ENCODE results near the gene CLEC1B.
"Not testable (repeated sequence)": the region's sequence is repeated elsewhere in the genome, so short reads cannot be mapped to it uniquely, and the experiment has no call there.

CLEC1B gene

DNA sequence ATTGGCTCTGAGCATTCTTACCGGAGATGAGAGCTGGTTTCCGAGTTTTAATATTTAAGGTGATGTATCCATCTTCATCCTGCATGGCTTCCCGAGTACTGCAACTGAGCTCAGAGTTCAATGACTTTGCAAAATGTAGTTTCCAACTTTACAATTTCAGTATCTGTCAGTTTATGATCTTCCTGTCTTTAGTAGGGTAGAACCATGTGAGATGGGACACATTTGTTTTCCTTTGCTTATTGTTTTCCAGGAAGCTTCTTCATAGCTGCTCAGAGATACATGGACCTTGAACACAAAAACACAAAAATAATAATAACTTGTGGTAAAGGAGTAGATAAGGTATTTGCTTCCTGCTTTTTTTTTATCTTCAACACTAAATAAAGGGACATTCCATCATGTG, at the start of gene CLEC1B:
TSS of gene CLEC1B (minus strand) at position 106 of the 400 bp plus-strand sequence. CDS start at position 85, 21 bp downstream.
- no peak for DNase-seq

DNA sequence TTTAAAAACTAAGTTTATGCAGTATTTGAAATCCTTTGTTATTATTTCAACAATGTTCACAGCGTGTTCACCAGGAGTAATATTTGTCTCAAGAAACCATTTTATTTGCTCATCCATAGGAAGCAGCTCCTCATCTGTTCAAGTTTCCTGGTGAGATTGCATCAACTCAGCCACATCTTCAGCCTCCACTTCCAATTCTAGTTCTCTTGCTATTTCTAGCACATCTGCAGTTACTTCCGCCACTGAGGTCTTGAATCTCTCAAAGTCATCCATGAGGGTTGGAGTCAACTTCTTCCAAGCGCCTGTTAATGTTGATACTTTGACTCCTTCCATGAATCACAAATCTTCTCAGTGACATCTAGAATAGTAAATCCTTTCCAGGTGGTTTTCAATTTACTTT, 49.6 kb upstream of the CLEC1B start:
- no peak for DNase-seq

DNA sequence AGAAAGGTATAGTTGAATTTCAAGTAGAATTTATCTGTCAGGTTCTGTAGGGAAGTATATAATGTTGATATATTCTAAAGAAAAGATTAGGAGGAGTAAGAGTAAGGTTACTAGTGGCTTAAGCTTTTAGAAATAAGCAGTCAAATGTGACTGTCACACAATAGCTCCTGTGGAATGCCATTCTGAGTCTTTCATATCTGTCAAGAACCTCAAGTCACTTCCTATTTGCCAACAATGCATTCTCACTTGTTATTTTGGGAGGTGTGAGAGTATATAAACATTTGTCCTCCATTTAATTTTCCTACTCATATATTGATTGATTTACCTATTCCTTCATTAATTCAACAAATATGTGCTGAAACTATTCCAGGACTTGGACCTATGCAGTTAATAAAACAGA, 43.2 kb upstream of the CLEC1B start:
- no peak for DNase-seq

DNA sequence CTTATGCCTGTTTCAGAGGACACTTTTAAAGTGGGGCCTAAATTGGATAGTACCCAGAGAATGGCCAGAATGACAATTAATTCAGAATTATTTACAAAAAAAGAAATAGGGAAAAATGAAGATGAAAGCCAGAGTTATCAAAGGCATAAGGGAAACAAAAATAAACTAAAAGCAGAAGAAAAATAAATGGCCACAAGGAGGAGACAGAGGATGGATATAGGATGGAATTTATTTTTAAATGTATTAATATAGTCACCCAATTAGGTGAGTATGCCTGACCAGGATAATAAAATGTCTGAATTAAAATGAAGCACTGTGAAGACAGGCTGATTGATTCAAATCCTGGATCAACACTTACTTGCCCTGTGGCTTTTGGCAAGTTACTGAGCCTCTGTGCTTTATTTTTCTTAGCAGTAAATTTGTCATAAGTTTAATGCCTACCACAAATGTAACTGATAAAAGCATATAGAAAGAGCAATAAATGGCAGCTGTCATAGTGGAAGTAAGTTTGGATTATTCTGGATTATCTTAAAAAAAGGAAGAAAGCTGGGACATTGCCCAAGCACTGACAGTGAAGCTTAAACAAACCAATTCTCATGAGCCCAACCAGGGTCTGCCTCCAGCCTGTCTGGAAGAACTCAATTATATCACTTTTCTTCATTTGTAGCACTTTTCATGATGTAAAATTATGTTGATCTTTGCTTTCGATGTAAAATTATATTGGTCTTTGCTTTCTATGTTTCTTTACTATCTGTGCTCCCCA, 35.0 kb upstream of the CLEC1B start:
- peak; percentile 63 for DNase-seq

DNA sequence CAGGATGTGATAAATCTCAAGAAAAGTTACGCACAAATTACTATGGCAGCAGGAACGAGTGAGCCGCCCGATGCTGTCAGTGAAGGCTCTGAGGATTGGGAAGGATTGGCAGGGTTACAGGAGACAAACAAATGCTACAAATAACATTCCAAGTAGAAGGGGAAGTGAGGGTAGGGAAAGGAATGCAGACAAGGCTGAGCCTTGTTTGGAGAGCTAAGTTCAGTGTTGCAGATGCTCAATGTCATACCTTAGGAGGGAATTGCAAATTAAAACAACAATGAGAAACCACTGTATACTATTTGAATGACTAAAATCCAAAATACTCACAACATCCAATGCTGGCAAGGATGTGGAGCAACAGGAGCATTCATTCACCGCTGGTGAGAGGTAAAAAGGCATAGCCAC, 32.9 kb upstream of the CLEC1B start:
- no peak for DNase-seq

DNA sequence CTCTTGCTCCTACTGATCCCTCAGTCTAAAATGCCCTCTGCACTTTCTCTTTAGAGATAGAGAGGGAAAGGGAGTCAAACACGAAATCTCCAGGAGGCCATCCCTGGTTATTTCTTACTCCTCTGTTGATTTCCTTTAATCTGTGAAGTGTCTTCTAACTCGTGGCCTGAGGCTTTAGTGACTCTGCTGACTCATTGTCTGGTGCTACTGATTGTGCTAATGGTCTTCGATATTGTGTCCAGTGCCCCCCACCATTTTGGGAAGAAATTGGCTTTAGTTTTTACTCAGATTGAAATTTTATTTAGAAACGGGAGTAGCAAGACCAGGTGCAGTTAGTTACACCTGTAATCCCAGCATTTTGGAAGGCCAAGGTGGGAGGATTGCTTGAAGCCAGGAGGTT, 32.4 kb upstream of the CLEC1B start:
- DNase-seq, result no peak

DNA sequence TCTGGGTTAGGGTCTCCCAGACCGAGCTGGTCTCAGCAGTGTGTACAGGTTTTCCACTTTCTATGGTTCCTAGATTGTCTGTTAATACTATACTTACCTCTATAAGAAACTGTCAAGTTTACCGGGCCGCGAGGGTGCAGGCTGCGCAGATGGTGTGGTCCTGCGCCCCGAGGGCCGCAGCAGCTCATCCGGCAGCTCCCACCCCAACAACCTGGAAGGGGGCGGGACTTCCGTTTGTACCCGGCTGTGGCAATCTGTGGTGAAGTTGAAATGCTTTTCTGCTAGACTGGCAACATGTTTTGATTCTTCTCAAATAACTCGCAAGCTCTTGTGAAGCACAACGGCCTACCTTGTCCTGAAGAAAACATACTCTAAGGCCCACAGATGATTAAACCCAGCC, 31.5 kb upstream of the CLEC1B start, which contains the start of gene CLEC9A:
TSS of gene CLEC9A (plus strand) at position 237 of the 400 bp plus-strand sequence. CDS start 22,006 bp downstream, outside the sequence.
- no peak for DNase-seq

DNA sequence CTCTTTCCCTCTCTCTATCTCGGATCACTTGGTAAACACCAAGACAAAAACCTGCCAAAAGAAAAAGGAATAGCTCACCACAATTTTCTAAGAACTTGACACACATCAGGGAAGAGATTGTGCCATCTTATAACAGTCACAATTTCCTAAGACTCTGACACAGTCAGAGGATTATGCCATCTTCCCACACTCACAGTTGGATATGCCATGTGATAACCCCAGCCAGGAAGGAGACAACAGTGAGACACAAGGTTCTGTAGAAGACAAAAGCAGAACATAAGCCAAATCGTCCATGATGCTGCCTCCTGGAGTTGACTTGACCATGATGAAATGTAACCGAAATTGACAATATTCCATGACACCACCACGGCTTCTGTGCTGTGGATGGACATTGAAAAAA, 28.8 kb upstream of the CLEC1B start:
- DNase-seq, result peak; percentile 25

DNA sequence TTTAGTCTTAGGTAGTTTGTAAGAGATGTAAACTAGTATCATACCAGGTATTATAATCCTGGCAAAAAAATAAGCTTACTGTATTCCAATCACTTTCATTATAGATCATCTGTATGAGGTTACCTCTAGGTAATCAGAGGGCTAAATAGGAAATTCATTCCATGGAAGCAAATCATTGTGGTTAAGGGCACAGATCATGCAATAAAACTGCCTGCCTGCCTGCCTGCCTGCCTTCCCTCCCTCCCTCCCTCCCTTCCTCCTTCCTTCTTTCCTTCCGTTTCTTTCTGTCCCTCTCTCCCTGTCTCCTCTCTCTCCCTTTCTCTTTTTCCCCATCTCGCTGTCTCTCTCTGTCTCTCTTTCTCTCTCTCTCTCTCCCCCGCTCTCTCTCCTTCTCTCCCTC, 28.4 kb upstream of the CLEC1B start:
- DNase-seq, result no peak

DNA sequence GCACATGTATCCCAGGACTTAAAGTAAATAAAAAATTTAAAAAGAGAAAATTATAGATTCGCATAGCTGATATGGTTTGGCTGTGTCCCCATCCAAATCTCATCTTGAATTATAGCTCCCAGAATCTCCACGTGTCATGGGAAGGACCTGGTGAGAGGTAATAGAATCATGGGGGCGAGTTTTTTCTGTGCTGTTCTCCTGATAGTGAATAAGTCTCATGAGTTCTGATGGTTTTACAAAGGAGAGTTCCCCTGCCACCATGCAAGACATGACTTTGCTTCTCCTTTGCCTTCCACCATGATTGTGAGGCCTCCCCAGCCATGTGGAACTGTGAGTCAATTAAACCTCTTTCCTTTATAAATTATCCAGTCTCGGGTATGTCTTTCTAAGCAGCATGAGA, 27.7 kb upstream of the CLEC1B start:
- DNase-seq, result not testable (repeated sequence)

DNA sequence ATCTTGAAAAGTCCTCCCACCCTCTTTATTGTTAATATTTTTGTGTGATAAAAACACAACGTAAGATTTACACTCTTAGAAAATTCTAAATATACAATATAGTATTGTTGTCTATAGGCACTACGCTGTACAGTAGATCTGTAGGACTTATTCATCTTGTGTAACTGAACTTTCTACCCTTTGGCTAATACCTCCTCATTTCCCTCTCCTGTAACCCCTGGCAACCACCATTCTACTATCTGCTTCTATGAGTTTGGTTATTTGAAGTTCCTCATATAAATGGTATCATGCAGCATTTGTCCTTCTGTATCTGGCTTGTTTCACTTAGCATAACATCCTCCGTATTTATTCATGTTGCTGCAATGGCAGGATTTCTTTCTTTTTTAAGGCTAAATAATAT, 26.3 kb upstream of the CLEC1B start:
- DNase-seq, result no peak

DNA sequence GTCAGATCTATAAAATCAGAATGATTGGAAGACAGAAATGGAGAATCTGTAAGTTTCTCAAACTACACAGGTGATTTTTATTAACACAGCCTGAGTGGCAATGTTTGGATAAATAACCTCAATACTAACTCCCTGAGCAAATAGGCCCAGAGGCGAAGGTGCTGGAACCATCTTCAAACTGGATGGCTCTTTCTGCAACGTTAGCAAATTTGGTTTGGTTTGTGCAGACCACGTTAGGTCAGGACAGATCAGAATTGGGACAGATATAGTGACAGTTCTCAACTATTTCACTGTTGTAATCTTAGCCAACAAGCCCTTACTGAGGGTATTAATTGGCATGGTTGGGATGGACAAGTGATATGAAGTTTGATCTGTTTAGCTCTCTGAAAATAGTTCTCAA, 22.4 kb upstream of the CLEC1B start:
- DNase-seq, result no peak

DNA sequence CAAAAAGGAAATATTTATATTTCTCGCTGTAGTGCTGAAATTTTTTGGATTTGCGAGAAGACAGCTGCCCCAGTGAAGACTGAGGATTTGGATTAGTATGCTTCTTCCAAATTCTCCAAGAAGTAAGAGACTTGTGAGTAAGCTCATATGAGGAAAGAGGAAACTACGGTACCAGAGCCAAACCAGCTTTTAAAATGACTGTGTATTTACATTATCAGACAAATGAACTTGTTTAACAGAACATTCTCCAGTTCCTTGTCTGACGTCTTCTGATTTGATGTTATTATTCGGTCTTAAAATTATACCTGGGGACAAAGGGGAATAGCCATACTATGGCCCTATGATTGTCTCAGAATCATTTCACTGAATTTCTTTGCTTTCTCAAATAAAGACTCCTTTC, 19.5 kb upstream of the CLEC1B start:
- DNase-seq, result no peak

DNA sequence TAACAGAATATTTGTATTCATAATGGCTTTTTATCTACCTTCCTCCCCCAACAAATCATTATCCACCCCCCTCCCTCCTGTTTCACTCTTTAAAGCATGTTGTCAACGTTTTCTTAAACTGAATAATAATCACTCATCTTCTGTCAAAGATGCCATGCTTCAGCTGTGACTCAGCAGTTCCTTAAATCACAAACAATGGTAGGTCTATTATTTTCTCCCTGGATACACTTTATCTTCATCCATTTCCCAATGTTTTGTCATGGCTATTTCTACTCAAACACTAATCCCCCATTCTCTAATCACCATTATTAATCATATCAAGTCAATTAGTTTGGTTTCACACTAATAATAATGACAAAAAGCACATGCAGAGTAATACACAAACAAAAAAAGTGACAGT, 18.0 kb upstream of the CLEC1B start:
- DNase-seq, result peak; percentile 61

DNA sequence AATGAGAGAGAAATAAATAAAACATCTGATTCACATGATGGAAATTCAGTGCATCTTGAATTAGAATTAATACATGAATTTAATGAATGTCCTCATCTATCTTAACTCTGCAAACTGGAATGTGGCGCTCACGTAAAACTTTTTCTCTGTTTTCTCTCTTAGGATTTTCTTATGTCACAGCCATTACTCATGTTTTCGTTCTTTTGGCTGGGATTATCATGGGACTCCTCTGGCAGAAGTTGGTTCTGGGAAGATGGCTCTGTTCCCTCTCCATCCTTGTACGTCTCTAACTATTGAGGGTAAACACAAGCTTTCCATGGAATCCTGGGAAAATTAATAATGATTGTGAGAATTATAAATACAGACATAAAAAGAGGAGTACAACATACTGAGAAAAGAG, 16.5 kb upstream of the CLEC1B start:
- no peak for DNase-seq

DNA sequence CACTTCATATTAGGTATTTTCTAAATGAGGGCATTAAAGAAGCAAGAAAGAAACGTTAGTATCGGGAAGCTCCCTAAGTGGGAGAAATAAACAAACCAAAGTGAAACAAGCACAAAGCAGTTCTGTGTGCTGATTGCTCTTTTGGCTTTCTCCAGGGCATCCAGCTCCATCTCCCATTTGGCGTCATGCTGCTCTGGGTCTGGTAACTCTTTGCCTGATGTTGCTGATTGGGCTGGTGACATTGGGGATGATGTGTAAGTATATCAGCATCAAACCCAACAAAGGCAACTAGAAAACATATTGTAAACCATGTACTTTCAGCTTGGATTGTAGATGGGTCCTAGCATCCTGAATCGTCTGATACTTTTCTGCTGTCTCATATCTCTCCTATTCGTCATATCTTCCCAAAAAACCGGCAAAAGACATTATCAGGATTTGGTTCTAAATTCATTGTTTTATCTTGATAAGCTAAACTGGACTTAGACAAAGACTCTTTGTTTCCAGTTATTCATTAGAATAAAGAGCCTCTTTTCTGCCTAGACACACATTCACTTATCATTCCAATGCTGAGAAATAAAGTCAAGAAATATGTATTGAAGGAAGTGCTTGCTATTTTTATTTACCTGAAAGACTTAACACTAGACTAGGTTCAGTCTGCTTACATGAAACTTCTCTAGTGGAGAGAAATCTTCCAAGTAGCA, 13.9 kb upstream of the CLEC1B start:
- no peak for DNase-seq

DNA sequence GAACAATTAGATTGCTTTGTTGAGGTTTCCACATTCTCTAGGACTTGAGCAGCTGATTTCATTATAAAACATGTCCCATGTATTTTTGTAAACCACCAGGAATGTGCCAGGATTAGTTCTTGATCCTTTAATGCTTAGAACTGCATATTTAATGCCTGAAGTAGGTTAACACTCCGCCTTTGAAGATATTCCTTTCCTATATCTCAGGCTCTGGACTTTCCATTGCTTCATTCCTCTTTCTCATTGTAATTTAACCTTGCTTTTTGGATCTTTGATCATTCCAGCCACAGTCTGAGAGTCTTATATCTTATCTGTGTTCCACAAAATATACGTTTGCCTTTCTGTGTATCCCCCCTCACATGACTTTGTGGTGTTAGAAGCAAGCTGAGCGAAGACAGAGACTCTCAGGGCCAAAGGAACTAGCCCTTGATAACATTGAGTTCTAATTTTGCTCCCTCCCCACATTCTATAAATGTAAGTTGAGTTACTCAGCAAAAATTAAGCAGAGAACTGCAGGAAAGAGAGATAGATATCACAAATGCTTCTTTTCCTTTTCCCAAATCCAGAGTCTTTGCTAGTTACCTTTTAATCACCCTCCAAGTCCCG, 2.4 kb upstream of the CLEC1B start:
- DNase-seq, result no peak

DNA sequence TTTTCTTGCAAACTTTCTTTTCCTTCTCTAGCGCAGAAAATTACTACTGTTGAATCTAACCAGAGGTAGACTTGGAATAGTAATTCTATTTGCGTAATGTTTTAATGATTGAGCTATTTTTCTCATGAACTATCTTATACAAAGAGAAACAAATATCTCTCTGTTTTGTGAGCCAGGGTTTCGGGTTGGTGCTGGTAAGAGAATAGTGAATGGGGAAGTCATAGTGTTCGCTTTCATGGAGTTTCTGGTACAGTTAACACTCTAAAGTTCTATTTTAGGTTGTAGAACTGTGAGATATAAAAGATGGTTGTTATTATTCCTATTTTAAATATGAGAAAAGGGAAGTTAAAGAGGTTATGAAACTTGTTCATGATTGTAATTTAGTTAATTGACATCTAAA, 6.6 kb downstream of the CLEC1B start:
- no peak for DNase-seq

DNA sequence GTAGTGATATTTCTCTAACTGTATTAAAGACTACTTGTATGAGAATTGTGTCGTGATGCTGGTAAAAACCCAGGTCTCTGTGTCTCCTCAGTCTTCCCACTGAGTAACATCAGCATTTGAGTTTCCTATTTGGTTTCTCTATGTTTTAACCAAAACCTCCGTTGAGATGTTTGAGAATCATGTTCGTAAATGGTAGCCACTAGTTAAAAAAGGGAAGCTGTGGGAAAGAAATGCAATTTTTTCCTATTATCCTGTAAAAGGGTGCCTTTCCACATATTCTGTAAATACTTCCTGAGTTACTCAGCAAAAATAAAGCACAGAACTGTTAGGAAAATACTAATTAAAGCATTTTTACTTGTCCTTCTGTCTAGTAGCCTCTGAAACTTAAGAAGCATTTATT, 7.0 kb downstream of the CLEC1B start:
- DNase-seq, result no peak

DNA sequence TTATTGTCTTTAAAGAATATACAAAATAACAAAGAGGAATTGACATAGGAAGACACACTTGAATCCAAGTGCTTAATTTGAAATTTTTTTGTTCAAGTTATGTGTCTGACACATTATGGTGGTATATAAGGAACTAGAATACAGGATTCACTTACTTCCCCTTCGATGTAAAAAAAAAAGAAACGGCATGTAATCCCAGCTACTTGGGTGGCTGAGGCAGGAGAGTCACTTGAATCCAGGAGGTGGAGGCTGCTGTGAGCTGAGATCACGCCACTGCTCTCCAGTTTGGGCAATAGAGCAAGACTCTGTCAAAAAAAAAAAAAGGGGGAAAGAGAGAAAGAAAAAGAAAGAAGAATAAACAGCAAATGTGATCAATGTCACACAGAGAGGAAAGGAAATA, 18.8 kb downstream of the CLEC1B start:
- DNase-seq, result no peak

DNA sequence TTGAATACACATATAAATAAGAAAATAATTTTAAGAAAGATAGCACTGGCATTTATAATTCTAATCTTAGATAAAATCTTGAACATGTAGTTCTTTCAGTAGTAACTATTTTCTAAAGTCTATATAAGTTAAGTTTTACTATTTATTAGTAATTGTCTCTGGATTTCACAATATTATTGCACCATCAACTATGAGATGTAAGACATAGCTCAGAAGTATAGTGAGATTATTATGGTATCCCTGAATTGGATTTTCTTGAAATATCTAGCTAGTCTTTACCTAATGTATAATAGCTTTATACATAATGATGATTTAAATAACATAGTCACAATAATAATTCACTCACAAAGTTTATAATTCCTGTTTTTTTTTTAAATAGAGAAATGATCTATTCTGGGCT, 21.0 kb downstream of the CLEC1B start:
- no peak for DNase-seq

DNA sequence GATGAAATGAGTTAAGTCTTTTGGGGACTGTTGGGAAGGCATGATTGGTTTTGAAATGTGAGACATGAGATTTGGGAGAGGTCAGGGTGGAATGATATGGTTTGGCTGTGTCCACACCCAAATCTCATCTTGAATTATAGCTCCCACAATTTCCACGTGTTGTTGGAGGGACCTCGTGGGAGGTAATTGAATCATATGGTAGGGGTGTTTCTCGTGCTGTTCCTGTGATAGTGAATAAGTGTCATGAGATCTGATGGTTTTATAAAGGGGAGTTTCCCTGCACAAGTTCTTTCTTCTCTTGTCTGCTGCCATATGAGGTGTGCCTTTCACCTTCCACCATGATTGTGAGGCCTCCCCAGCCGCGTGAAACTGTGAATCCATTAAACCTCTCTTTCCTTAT, 22.3 kb downstream of the CLEC1B start:
- not testable (repeated sequence) for DNase-seq

DNA sequence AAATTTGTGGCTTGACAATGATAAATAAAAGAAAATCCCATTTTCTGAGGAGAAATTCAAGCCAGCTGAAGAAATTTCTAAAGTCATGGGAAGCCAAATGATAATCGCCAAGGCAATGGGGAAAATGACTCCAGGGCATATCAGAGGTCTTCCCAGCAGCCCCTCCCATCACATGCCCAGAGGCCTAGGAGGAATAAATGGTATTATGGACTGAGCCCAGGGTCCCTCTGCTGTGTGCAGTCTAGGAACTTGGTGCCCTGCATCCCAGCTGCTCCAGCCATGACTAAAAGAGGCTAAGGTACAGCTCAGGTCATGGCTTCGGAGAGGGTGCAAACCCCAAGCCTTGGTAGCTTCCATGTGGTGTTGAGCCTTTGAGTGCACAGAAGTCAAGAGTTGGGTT, 23.3 kb downstream of the CLEC1B start:
- no peak for DNase-seq

DNA sequence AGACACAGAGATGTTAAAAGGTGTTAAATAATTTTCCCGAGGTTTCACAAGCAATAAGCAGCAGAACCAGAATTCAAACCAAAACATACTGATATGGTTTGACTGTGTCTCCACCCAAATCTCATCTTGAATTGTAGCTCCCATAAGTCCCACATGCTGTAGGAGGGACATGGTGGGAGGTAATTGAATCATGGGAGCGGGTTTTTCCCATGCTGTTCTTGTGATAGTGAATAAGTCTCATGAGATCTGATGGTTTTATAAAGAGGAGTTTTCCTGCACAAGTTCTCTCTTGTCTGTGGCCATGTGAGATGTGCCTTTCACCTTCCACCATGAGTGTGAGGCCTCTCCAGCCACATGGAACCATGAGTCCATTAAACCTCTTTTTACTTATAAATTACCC, 24.2 kb downstream of the CLEC1B start:
- not testable (repeated sequence) for DNase-seq

All from DMS53 (cell line).